ENCODE measurements around the gene ARPC5. TPM values are rescaled to one million over a fixed set of nuclear protein-coding genes. Genes with fewer than 3 reads are reported as not detected.
A peak's percentile ranks its signal among the peaks of the same experiment; 100 is the strongest.

ARPC5 gene
- total and polyA plus RNA-seq, 8 donors, result 17.5 to 68.0 (median 32.3) TPM

DNA sequence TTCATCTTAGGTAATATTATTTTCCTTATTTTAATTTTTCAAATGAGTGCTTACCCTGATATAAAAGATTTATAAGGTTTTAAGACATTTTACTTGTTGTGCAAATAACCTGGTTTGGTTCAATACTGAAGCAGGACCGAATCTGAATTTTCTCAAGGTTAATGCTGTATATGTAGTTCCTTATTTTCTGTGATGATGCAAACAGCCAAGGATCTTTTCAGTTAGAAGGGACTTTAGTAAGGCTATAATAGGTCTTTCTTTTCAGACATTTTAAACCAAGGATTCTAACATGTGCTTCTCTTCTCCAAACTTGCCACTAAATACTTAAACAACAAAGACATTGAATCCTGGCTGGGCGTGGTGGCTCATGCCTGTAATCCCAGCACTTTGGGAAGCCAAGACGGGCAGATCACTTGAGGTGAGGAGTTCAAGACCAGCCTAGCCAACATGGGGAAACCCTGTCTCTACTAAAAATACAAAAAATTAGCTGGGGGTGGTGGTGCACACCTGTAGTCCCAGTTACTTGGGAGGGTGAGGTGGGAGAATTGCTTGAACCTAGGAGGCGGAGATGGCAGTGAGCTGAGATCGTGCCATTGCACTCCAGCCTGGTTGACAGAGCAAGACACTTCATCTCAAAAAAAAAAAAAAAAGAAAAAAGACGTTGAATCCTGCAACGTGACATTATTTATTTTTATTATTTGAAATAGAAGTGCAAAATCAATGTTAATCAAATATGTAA is 3.2 kb upstream of the ARPC5 start:
- DNase-seq (no peak), FAIRE-seq (no peak), ATAC-seq (no peak)
- no peaks in the 10 kb centered on the region for H3K36me3 ChIP-seq
- intact Hi-C loops (cut with DNase I), result no loop called here
- WGBS, 2 donors, result 59 to 69% methylated on average over 7 of the region's 7 CpGs
- peaks cover 0 to 7% (median 5%) of the 10 kb centered on the region in 3 donors for H3K4me1 ChIP-seq
- H3K9me3 ChIP-seq, result no peaks in the 10 kb centered on the region
- H3K27ac ChIP-seq, result no peak overlapping the region
- peaks cover 0 to 5% (median 0%) of the 10 kb centered on the region in 4 donors for H3K27me3 ChIP-seq
- TF ChIP-seq CTCF (IDR thresholded peaks at IDR 0.05), result no peak
- H3K4me3 ChIP-seq, result no peak overlapping the region

GRCh38 chr1:183636783-183637182 is 1.2 kb upstream of the ARPC5 start:
- no peak for TF ChIP-seq CTCF (IDR thresholded peaks at IDR 0.05)
- Histone ChIP-seq H3K36me3 (no peaks in the 10 kb centered on the region), H3K9me3 (no peaks in the 10 kb centered on the region), H3K27me3 (no peaks in the 10 kb centered on the region), H3K4me1 (peaks cover 6 to 26% (median 16%) of the 10 kb centered on the region in 3 donors), H3K27ac (no peak overlapping the region), H3K4me3 (no peak overlapping the region)
- intact Hi-C loops (cut with DNase I), result no loop called here
- FAIRE-seq, result no peak
- DNase-seq, result no peak
- no peak for ATAC-seq
- WGBS, 2 donors, result 27 to 30% methylated on average over 5 of the region's 5 CpGs

- Histone ChIP-seq H3K4me1 (peaks cover 9 to 28% (median 16%) of the 10 kb centered on the region in 3 donors), H3K4me3 (peak overlapping the region; percentile 42 to 82 (median 77)), H3K27ac (peak overlapping the region in 3 of 4 donors; percentile 49 to 89 (median 65)), H3K9me3 (no peaks in the 10 kb centered on the region), H3K36me3 (no peaks in the 10 kb centered on the region), H3K27me3 (no peaks in the 10 kb centered on the region)
- TF ChIP-seq CTCF (IDR thresholded peaks at IDR 0.05), result no peak
- FAIRE-seq, result no peak
- intact Hi-C loops (cut with DNase I), result no loop called here
- no peak for ATAC-seq
- 2% methylated on average over 15 of the region's 15 CpGs for WGBS, 2 donors
- DNase-seq, result no peak
Observed at GRCh38 chr1:183636334-183636682, 725 bp upstream of the ARPC5 start.

DNA sequence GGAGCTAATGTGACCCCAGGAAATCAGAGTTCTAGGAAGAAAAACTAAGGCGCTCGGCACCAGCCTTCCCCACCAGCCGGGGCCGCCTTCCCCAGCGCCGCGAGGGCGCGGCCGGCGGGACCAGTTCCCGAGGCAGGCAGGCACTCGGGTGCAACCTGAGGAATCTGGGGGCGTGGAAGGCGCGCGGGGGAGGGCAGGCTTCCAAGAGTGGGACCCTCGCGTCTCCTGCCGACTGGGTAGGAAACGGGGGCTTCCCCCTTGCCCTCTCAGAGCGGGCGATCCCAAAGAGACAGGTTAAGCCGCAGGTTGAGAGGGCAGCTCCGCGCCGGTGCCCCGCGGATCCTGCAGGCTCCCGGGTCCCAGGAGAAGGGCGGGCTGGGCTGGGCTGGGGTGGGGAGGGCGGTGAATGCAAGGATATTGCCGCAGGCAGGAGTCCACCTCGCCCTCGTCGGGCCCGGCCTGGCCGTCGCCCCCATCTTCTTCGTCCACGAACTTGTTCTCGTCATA is 431 bp downstream of the ARPC5 start:
- WGBS, 2 donors, result 0 to 1% methylated on average over 33 to 42 of the region's 42 CpGs
- peaks cover 9 to 33% (median 16%) of the 10 kb centered on the region in 3 donors for H3K4me1 ChIP-seq
- TF ChIP-seq CTCF (IDR thresholded peaks at IDR 0.05), result no peak
- no peaks in the 10 kb centered on the region for H3K9me3 ChIP-seq
- peak; percentile 51 to 66 (median 56) for ATAC-seq
- H3K27ac ChIP-seq, result peak overlapping the region; percentile 69 to 91 (median 82)
- FAIRE-seq, result no peak
- DNase-seq, result peak; percentile 22 to 82 (median 56)
- peak overlapping the region; percentile 75 to 83 (median 80) for H3K4me3 ChIP-seq
- no peaks in the 10 kb centered on the region for H3K36me3 ChIP-seq
- H3K27me3 ChIP-seq, result no peaks in the 10 kb centered on the region
- intact Hi-C loops (cut with DNase I), result no loop called here

Data from pancreas (tissue), 10 donors.